Head of caudate nucleus (tissue), 42 donors: ENCODE measurements around the gene FILIP1L.
A peak's percentile ranks its signal among the peaks of the same experiment; 100 is the strongest.
"Not testable (repeated sequence)": the region's sequence is repeated elsewhere in the genome, so short reads cannot be mapped to it uniquely, and the experiment has no call there.

Source experiments
- DNase-seq, 42 donors: peaks; one replicate each; pipeline versions ENCODE4 v3.0.0 to v3.0.0-alpha.2; 2020 to 2021; ENCODE audit warnings: mixed read lengths in 7 of 42
- intact Hi-C: fragments of 100-400 bp; cut with DNase I; formaldehyde crosslinking; loops from one replicate; pipeline ENCODE4 v1.15.0; 2022

The FILIP1L gene

GRCh38 chr3:100057716-100058575 is 56.4 kb downstream of the FILIP1L start:
- intact Hi-C loops: no loop called here
- DNase-seq: no peak

GRCh38 chr3:100053951-100054620 is 60.2 kb downstream of the FILIP1L start:
- DNase-seq: no peak
- intact Hi-C loops: no loop called here

GRCh38 chr3:100051513-100051912 is 62.8 kb downstream of the FILIP1L start:
- DNase-seq, intact Hi-C loops: not testable (repeated sequence)

GRCh38 chr3:100048248-100048647 is 66.1 kb downstream of the FILIP1L start:
- intact Hi-C loops: loop anchor here (10.0 kb wide), 1 partner anchor 203 kb away; no protein-coding TSS in a partner anchor
- no peak for DNase-seq

- intact Hi-C loops: loop anchor here (10.0 kb wide), 1 partner anchor 203 kb away; no protein-coding TSS in a partner anchor
These were observed 66.7 kb downstream of the FILIP1L start for GRCh38 chr3:100047455-100048141.

GRCh38 chr3:100046986-100047385 is 67.3 kb downstream of the FILIP1L start:
- DNase-seq: no peak
- intact Hi-C loops: loop anchor here (10.0 kb wide), 1 partner anchor 202 kb away; no protein-coding TSS in a partner anchor

More at GRCh38 chr3:100047455-100048141, 66.7 kb downstream of the FILIP1L start:
- DNase-seq: no peak

DNA sequence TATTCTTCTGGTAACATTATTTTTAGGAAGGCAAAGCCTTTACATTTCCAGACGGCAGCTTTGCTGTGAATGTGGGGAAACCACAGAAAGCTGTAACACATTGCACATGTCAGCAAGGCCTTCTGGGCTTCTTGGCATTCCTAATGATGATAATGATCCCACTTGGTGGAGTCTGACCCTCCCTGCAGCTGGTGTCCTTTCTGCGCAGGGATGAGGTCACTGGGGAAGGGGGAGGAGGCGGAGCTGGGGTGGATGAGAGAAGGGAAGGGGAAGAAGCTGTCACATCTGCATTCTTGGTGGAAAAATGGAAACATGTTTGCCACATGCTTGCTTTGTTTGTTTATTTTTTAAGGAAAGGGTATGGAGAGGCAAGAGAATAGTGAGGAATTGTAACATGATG is 68.6 kb downstream of the FILIP1L start:
- intact Hi-C loops: loop anchor here (10.0 kb wide), 1 partner anchor 201 kb away; no protein-coding TSS in a partner anchor
- DNase-seq: peak in 15 of 42 donors; percentile 4 to 47 (median 27)

DNA sequence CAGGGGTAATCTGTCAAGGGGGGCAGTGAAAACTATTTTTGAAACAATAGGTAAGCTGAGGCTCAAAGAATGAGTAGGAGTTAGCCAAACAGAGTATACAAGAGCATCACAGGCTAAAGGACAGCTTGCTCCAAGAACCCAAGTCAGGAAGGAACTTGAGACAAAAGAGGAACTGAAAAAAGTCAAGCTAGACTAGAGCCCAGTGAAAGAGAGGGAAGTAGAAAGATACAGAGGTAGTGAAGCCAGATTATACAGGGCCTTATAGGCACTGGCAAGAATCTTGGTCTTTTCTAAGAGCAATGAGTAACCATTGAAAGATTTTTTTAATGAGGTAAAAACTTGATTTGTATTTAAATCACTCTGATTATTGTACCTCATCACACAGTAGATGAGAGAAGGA is 69.9 kb downstream of the FILIP1L start:
- intact Hi-C loops: loop anchor here (10.0 kb wide), 1 partner anchor 200 kb away; no protein-coding TSS in a partner anchor
- no peak for DNase-seq

GRCh38 chr3:100043271-100043670 is 71.0 kb downstream of the FILIP1L start:
- DNase-seq: no peak
- intact Hi-C loops: loop anchor here (10.0 kb wide), 1 partner anchor 198 kb away; no protein-coding TSS in a partner anchor

DNA sequence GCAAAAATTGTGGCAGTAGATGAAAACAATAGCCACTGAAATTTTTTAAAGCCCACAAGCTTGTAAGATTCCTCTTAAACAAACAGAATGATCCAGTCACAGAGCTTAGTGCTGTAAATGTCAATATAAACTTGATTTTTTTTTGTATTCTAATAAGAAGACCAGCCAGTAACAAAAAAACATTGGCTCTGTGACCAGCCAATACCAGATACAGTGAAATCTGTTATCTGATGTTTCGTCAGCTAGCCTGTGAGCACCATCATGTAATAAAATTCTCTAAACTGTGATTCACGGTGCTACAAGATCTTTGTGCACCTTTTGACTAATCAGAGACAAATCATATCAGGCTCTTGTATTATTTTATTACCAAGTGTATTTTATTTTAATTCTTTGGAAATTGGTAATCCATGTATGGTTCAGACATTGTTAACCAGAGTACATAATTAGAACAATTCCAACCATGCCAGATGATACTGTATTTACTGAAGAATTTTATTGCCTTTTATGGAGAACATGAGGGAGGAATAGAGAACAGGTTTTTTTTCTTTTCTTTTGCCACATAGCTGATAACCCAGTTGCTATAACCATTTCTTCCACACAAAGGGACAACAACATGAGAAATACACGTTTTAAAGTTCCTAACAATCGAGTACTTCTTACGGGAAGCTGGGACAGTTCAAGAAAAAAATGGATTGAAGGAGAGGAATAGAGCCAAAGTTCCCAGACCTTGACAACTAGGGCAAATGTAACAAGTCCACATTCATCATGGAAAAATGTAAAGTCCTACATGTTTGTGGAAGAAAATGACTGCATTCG is 71.9 kb downstream of the FILIP1L start:
- DNase-seq: no peak
- intact Hi-C loops: loop anchor here (10.0 kb wide), 1 partner anchor 198 kb away; no protein-coding TSS in a partner anchor

DNA sequence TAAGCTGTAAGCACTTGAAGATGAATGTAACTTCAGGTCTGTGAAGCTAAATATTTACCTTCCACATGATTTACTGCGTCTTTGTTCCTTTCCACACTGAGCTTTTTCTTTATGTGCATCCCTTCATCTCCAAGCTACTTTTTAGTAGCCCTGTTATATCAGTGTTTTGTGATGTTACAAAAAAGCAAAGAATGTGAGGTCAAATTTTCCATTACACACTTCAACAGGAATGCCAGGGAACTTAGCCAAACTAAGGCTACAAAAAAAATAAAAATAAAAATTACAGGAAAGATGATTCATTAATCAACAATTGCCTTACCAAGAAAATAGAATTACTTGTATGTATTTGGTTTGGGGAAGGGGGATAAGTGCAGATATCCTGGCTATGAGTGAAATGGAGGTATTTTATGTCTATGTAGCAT is 73.0 kb downstream of the FILIP1L start:
- DNase-seq: no peak
- intact Hi-C loops: loop anchor here (10.0 kb wide), 1 partner anchor 197 kb away; no protein-coding TSS in a partner anchor

GRCh38 chr3:100040451-100041225 is 73.7 kb downstream of the FILIP1L start:
- intact Hi-C loops: loop anchor here (10.0 kb wide), 1 partner anchor 196 kb away; no protein-coding TSS in a partner anchor
- no peak for DNase-seq

DNA sequence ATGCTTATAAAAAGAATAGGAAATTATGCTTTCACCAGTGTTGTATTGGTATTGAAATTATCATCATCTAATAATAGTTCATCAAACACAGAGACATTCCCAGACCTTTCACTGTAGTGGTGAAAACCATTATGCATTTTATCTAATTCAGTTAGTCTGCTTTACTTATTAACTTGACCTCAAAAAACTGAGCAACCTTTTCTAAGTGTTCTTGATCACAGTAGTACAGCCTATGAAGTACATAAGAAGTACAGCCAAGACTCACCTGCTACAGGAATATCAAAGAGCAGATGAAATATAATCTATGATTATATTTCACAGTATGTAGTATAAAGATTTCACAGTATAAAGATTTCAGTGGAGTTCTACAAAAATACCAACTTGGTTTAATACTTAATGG is 75.2 kb downstream of the FILIP1L start:
- DNase-seq: no peak
- intact Hi-C loops: no loop called here

DNA sequence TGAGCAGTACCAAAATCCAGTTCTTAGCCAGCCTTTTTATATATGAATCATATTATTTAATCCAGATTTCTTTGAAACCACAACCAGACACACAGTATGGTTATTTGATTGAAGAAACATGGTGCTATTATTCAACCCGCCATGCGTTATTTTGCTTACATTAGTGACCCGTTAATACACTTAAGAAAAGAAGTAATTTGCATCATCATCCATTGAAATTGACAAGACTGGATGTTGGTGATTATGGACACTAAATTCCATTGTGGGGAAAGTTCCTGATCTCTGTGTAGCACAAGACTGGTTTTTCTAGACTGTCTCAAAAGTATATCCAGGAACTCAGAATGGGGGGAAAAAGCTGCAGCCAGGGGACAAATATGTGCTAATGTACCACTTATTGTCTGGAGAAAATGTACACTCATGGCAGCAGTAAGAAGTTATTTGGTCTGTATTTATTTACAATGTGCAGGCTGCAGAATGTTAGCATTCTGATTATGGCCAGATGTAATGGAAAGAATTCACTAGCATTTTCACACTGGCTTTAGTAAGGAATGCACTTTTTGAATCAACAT is 80.3 kb downstream of the FILIP1L start:
- intact Hi-C loops: no loop called here
- no peak for DNase-seq

DNA sequence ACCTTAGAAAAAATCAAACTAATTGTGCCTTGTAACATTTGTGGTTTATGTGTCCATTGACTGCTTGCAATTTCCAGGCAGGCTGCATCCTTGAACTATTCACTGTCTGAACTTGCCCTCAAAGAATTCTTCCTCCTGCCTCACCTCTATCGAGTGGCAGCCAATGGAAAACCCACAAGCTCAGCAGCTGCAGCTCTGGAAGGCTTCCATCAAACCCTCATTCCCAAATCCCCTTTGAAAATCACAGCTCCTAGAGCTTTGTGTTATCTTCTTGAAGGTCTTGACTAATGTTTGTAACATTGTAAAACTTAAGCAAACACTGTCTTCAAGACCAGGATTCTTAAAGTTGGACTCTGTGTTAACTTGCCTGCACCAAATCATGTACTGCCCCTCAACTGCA is 81.1 kb downstream of the FILIP1L start:
- intact Hi-C loops: no loop called here
- no peak for DNase-seq

DNA sequence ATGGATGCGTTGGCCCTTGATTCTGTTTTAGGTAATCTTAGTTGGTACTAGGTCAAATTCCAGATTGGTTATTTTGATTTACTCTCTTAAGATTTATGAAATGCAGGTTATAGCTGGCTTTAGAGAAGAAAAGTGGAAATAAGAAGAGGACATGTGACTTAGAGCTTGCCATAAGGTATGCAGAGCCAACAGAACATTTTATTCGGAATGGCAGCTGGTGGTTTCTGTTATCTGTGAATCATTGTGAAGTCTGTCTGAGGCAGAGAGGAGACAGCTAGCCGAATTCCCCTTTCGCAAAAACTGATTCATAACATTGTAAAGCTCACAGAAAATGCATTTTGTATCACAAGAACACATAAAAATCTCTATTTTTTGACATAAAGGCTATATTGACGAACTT is 82.1 kb downstream of the FILIP1L start:
- intact Hi-C loops: no loop called here
- no peak for DNase-seq

DNA sequence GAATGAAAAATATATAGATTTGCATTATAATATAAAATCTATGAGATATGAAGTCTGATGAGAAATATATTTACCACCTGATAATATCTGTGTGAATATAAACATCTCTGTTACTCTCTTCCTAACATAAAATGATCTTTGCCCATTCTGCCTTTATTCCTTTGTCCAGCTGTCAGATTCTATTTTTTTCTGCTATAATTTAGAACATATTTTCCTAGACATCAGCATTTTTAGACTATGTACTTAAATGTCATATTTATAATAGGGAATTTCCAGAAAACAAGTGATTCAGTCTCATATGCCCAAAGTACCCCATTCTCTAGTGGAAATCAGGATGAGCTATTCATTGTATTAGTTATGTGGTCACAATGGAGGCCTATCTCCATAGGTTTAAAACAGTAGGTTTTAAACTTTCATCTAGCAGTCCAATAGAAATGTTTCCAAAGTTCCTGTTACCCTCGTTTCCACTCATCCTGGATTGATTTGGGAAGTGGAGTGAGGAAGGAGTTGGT is 83.3 kb downstream of the FILIP1L start:
- no peak for DNase-seq
- intact Hi-C loops: no loop called here
